HEK293 (cell line): Measurements from ENCODE around the gene IL1RAPL1.

Source experiments
- CTCF ChIA-PET: fragments of 350-600 bp; formaldehyde crosslinking; extraction: SDS; loops from one replicate; lab custom pipeline; 2021; ENCODE audit warnings: antibody characterized with exemption; lab: Yijun Ruan, JAX
- POLR2A ChIA-PET: fragments of 300-600 bp; formaldehyde crosslinking; extraction: SDS; loops from one replicate; lab custom pipeline; 2020; ENCODE audit warnings: antibody characterized with exemption, inconsistent platforms; lab: Yijun Ruan, JAX
- H3K27ac ChIP-seq: fragments of 200-500 bp; sonication (Bioruptor generic); 2 replicates; pipeline ENCODE4 v1.5.1; 2014; ENCODE audit warnings: low read depth, low read length, control low read depth, inconsistent platforms; ENCODE audit errors: extremely low read depth
- H3K36me3 ChIP-seq, 2 experiments: fragments of 200-500 bp in 1 of 2; sonication (Bioruptor generic) in 1 of 2; 1 replicate in 1 of 2; 2 replicates in 1 of 2; pipeline ENCODE4 v1.5.1; 2014 to 2017; ENCODE audit warnings: inconsistent platforms in 2 of 2, low read length in 2 of 2; ENCODE audit not compliant: control insufficient read depth in 2 of 2, insufficient read depth in 1 of 2
- H3K4me1 ChIP-seq: fragments of 200-500 bp; sonication (Bioruptor generic); 2 replicates; pipeline ENCODE4 v1.5.1; 2014; ENCODE audit warnings: mild to moderate bottlenecking, low read length, inconsistent platforms; ENCODE audit not compliant: control insufficient read depth, insufficient read depth
- H3K4me3 ChIP-seq: 2 replicates; pipeline ENCODE4 v1.5.1; 2011; ENCODE audit warnings: low read depth, mild to moderate bottlenecking, control low read depth, low read length, moderate library complexity
- H3K9me3 ChIP-seq: fragments of 200-500 bp; sonication (Bioruptor generic); 2 replicates; pipeline ENCODE4 v1.5.1; 2014; ENCODE audit warnings: low read depth, low read length, inconsistent platforms; ENCODE audit not compliant: control insufficient read depth, insufficient read depth
- GLIS1 ChIP-seq: fragments of 450-650 bp; formaldehyde crosslinking; IDR thresholded peaks from 2 replicates; pipeline ENCODE4 v1.5.1; 2016; ENCODE audit warnings: missing biosample characterization, missing genetic modification characterization
- HOXA7 ChIP-seq: sonication (generic); formaldehyde crosslinking; IDR thresholded peaks from 2 replicates; pipeline ENCODE4 v1.8.1; 2022; ENCODE audit warnings: missing genetic modification reagents, borderline replicate concordance
- HOXD13 ChIP-seq: sonication (generic); formaldehyde crosslinking; IDR thresholded peaks from 2 replicates; pipeline ENCODE4 v1.8.0; 2022; ENCODE audit warnings: missing genetic modification reagents, borderline replicate concordance
- MYNN ChIP-seq: fragments of 450-650 bp; formaldehyde crosslinking; IDR thresholded peaks from 2 replicates; pipeline ENCODE4 v1.5.1; 2016; ENCODE audit warnings: missing biosample characterization, missing genetic modification characterization, borderline replicate concordance
- PRDM4 ChIP-seq: fragments of 450-650 bp; formaldehyde crosslinking; IDR thresholded peaks from 2 replicates; pipeline ENCODE4 v1.5.1; 2017; ENCODE audit warnings: missing biosample characterization, missing genetic modification characterization
- SETDB1 ChIP-seq: IDR thresholded peaks from one replicate; pipeline ENCODE4 v1.6.1; 2017; ENCODE audit warnings: mild to moderate bottlenecking, low read length, moderate library complexity, mixed read lengths; ENCODE audit not compliant: insufficient read length
- SP7 ChIP-seq: fragments of 450-650 bp; formaldehyde crosslinking; IDR thresholded peaks from 2 replicates; pipeline ENCODE4 v1.5.1; 2016; ENCODE audit warnings: missing biosample characterization, missing genetic modification characterization
- ZBTB7A ChIP-seq: fragments of 450-650 bp; formaldehyde crosslinking; IDR thresholded peaks from 2 replicates; pipeline ENCODE4 v1.5.1; 2016; ENCODE audit warnings: low read depth, missing biosample characterization, missing genetic modification characterization
- ZBTB8A ChIP-seq: fragments of 450-650 bp; formaldehyde crosslinking; IDR thresholded peaks from 2 replicates; pipeline ENCODE4 v1.5.1; 2016; ENCODE audit warnings: missing biosample characterization, missing genetic modification characterization
- ZNF132 ChIP-seq: fragments of 450-650 bp; formaldehyde crosslinking; IDR thresholded peaks from 2 replicates; pipeline ENCODE4 v1.5.1; 2017; ENCODE audit warnings: missing biosample characterization, missing genetic modification characterization, borderline replicate concordance
- ZNF155 ChIP-seq: fragments of 450-650 bp; formaldehyde crosslinking; IDR thresholded peaks from 2 replicates; pipeline ENCODE4 v1.5.1; 2016; ENCODE audit warnings: missing biosample characterization, missing genetic modification characterization
- ZNF19 ChIP-seq: fragments of 450-650 bp; formaldehyde crosslinking; IDR thresholded peaks from 2 replicates; pipeline ENCODE4; 2016; ENCODE audit warnings: missing biosample characterization, missing genetic modification characterization, low read depth
- ZNF223 ChIP-seq: fragments of 450-650 bp; formaldehyde crosslinking; IDR thresholded peaks from 2 replicates; pipeline ENCODE4 v1.5.1; 2016; ENCODE audit warnings: missing biosample characterization, missing genetic modification characterization
- ZNF24 ChIP-seq: fragments of 450-650 bp; formaldehyde crosslinking; IDR thresholded peaks from 2 replicates; pipeline ENCODE4 v1.5.1; 2016; ENCODE audit warnings: missing biosample characterization, missing genetic modification characterization
- ZNF341 ChIP-seq: fragments of 450-650 bp; formaldehyde crosslinking; IDR thresholded peaks from 2 replicates; pipeline ENCODE4; 2016; ENCODE audit warnings: low read depth, missing biosample characterization, missing genetic modification characterization
- ZNF521 ChIP-seq: fragments of 450-650 bp; formaldehyde crosslinking; IDR thresholded peaks from 2 replicates; pipeline ENCODE4 v1.5.1; 2017; ENCODE audit warnings: missing biosample characterization, mild to moderate bottlenecking, missing genetic modification characterization
- ZNF621 ChIP-seq: fragments of 450-650 bp; formaldehyde crosslinking; IDR thresholded peaks from 2 replicates; pipeline ENCODE4 v1.5.1; 2017; ENCODE audit warnings: missing biosample characterization, missing genetic modification characterization
- ZNF654 ChIP-seq: fragments of 450-650 bp; formaldehyde crosslinking; IDR thresholded peaks from 2 replicates; pipeline ENCODE4 v1.5.1; 2016; ENCODE audit warnings: low read depth, missing biosample characterization, missing genetic modification characterization
- ZNF660 ChIP-seq: fragments of 450-650 bp; IDR thresholded peaks from 2 replicates; pipeline ENCODE4 v1.5.1; 2018; ENCODE audit warnings: missing biosample characterization, mild to moderate bottlenecking, missing genetic modification characterization
- ZNF701 ChIP-seq: fragments of 450-650 bp; formaldehyde crosslinking; IDR thresholded peaks from 2 replicates; pipeline ENCODE4 v1.5.1; 2016; ENCODE audit warnings: missing biosample characterization, missing genetic modification characterization
- TF ChIP-seq, protein P1 (sequence below): fragments of 450-650 bp; formaldehyde crosslinking; IDR thresholded peaks from 2 replicates; pipeline ENCODE4 v1.5.0; 2017; ENCODE audit warnings: missing biosample characterization, missing genetic modification characterization, borderline replicate concordance
- TF ChIP-seq, protein P2 (sequence below): fragments of 450-650 bp; formaldehyde crosslinking; IDR thresholded peaks from 2 replicates; pipeline ENCODE4 v1.5.1; 2016; ENCODE audit warnings: missing biosample characterization, missing genetic modification characterization
- TF ChIP-seq, protein P3 (sequence below): fragments of 450-650 bp; formaldehyde crosslinking; IDR thresholded peaks from 2 replicates; pipeline ENCODE4 v1.5.1; 2016; ENCODE audit warnings: missing biosample characterization, missing genetic modification characterization
- TF ChIP-seq, protein P4 (sequence below): fragments of 450-650 bp; formaldehyde crosslinking; IDR thresholded peaks from 2 replicates; pipeline ENCODE4 v1.5.1; 2016; ENCODE audit warnings: missing biosample characterization, missing genetic modification characterization

Gene IL1RAPL1

DNA sequence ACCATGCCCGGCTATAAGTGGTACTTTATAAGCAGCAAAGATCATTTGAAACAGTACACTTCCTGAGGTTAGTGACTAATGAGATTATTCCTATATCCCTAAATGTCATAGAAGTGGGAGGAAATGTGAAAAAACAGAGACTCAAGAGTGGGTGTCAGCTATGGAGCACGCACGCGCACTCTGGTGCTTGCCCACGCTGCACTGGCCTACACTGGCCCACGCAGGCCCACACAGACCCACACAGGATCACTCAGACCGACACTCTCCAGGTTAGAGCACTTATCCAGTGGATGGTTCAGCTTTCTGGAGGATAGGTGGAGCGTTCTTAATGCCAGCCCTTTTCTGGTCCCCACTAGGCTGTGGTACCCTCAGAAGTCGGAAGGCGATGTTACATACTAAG is 78.5 kb downstream of the IL1RAPL1 start (continued):
- TF ChIP-seq, protein P1, sequence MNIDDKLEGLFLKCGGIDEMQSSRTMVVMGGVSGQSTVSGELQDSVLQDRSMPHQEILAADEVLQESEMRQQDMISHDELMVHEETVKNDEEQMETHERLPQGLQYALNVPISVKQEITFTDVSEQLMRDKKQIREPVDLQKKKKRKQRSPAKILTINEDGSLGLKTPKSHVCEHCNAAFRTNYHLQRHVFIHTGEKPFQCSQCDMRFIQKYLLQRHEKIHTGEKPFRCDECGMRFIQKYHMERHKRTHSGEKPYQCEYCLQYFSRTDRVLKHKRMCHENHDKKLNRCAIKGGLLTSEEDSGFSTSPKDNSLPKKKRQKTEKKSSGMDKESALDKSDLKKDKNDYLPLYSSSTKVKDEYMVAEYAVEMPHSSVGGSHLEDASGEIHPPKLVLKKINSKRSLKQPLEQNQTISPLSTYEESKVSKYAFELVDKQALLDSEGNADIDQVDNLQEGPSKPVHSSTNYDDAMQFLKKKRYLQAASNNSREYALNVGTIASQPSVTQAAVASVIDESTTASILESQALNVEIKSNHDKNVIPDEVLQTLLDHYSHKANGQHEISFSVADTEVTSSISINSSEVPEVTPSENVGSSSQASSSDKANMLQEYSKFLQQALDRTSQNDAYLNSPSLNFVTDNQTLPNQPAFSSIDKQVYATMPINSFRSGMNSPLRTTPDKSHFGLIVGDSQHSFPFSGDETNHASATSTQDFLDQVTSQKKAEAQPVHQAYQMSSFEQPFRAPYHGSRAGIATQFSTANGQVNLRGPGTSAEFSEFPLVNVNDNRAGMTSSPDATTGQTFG (tag by site-specific recombination) = no peak
- TF ChIP-seq ZNF24 (tag by site-specific recombination) (no peak), ZNF621 (tag by site-specific recombination) (no peak), ZNF19 (tag by site-specific recombination) (no peak)

- Histone ChIP-seq H3K4me1 (no peaks in the 10 kb centered on the region), H3K36me3 (no peaks in the 10 kb centered on the region), H3K9me3 (no peaks in the 10 kb centered on the region), H3K4me3 (no peak overlapping the region)
- CTCF ChIA-PET = interaction anchor here (0.6 kb wide), 1 partner anchor 24 kb away, joined by 3 read pairs; no protein-coding TSS in a partner anchor
- TF ChIP-seq ZNF341 (tag by site-specific recombination) (no peak), ZNF223 (tag by site-specific recombination) (no peak), ZNF155 (tag by site-specific recombination) (no peak), GLIS1 (tag by site-specific recombination) (no peak), ZNF701 (tag by site-specific recombination) (no peak), ZNF132 (tag by site-specific recombination) (no peak), ZBTB8A (tag by site-specific recombination) (no peak), SETDB1 (no peak), HOXD13 (no peak), ZNF654 (tag by site-specific recombination) (no peak)
- TF ChIP-seq, protein P2, sequence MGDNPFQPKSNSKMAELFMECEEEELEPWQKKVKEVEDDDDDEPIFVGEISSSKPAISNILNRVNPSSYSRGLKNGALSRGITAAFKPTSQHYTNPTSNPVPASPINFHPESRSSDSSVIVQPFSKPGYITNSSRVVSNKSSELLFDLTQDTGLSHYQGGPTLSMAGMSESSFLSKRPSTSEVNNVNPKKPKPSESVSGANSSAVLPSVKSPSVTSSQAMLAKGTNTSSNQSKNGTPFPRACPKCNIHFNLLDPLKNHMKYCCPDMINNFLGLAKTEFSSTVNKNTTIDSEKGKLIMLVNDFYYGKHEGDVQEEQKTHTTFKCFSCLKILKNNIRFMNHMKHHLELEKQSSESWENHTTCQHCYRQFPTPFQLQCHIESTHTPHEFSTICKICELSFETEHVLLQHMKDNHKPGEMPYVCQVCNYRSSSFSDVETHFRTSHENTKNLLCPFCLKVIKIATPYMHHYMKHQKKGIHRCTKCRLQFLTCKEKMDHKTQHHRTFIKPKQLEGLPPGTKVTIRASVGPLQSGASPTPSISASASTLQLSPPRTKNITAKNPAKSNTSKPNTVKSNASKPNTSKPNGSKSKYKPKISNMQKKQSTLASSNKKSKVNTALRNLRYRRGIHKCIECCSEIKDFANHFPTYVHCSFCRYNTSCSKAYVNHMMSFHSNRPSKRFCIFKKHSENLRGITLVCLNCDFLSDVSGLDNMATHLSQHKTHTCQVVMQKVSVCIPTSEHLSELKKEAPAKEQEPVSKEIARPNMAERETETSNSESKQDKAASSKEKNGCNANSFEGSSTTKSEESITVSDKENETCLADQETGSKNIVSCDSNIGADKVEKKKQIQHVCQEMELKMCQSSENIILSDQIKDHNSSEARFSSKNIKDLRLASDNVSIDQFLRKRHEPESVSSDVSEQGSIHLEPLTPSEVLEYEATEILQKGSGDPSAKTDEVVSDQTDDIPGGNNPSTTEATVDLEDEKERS = no peak
- TF ChIP-seq, all 188 proteins: peak for 0
- H3K27ac ChIP-seq = no peak overlapping the region
- POLR2A ChIA-PET = no interaction called here
These were observed 81.1 kb downstream of the IL1RAPL1 start for GRCh38 chrX:28668303-28668702.

DNA sequence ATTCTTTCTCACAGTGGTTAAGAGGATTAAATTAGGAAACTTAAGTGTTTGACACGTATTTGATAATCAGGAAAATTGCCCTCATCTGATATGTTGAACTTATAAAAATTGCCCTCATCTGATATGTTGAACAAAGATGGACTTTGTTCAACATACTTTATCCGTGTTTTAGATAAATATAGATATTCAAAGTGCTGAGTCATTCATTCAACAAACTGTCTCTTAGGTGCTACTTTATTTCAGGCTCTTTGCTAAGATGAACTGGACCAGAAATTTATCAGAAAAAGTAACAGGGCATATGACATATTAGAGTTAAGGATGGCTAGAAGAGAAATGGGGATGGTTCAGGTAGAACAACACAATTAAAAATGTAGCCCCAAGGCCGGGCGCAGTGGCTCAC is 81.7 kb downstream of the IL1RAPL1 start:
- Histone ChIP-seq H3K9me3 (no peaks in the 10 kb centered on the region), H3K27ac (no peak overlapping the region), H3K4me3 (no peak overlapping the region), H3K4me1 (no peaks in the 10 kb centered on the region), H3K36me3 (no peaks in the 10 kb centered on the region)
- ChIA-PET CTCF (no interaction called here), POLR2A (no interaction called here)
- TF ChIP-seq ZNF660 (tag by site-specific recombination) (no peak), ZNF521 (tag by site-specific recombination) (no peak), HOXA7 (CRISPR knock-in tag) (no peak), MYNN (tag by site-specific recombination) (no peak), PRDM4 (tag by site-specific recombination) (no peak), ZBTB7A (tag by site-specific recombination) (no peak), SP7 (tag by site-specific recombination) (no peak)
- TF ChIP-seq, protein P3, sequence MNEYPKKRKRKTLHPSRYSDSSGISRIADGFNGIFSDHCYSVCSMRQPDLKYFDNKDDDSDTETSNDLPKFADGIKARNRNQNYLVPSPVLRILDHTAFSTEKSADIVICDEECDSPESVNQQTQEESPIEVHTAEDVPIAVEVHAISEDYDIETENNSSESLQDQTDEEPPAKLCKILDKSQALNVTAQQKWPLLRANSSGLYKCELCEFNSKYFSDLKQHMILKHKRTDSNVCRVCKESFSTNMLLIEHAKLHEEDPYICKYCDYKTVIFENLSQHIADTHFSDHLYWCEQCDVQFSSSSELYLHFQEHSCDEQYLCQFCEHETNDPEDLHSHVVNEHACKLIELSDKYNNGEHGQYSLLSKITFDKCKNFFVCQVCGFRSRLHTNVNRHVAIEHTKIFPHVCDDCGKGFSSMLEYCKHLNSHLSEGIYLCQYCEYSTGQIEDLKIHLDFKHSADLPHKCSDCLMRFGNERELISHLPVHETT (tag by site-specific recombination) = no peak
- TF ChIP-seq, protein P4, sequence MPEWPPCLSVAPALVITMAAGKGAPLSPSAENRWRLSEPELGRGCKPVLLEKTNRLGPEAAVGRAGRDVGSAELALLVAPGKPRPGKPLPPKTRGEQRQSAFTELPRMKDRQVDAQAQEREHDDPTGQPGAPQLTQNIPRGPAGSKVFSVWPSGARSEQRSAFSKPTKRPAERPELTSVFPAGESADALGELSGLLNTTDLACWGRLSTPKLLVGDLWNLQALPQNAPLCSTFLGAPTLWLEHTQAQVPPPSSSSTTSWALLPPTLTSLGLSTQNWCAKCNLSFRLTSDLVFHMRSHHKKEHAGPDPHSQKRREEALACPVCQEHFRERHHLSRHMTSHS = no peak
